ENCODE measurements around the gene PRPSAP1. TPM values are rescaled to one million over a fixed set of nuclear protein-coding genes. Genes with fewer than 3 reads are reported as not detected.

PRPSAP1 gene
- total RNA-seq, 1 donor from 2014 or later = 53.3 TPM

- intact Hi-C loops (cut with micrococcal nuclease) = loop anchor here (5.0 kb wide), 2 partner anchors 126 to 469 kb away; partner anchors contain the start of genes FOXJ1, MFSD11 and SRSF2
These were observed 85.5 kb downstream of the PRPSAP1 start for GRCh38 chr17:76268015-76268749.

DNA sequence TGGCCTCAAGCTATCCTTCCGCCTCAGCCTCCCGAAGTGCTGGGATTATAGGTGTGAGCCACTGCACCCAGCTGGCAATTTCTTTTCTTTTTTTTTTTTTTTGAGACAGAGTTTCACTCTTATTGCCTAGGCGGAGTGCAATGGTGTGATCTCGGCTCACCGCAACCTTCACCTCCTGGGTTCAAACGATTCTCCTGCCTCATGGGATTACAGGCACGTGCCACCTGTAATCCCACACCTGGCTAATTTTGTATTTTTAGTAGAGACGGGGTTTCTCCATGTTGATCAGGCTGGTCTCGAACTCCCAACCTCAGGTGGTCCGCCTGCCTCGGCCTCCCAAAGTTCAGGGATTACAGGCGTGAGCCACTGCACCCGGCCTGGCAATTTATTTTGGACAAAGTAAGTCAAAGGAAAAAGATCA lies 86.1 kb downstream of the PRPSAP1 start:
- intact Hi-C loops (cut with micrococcal nuclease) = loop anchor here (5.0 kb wide), 2 partner anchors 125 to 470 kb away; partner anchors contain the start of genes FOXJ1, MFSD11 and SRSF2

DNA sequence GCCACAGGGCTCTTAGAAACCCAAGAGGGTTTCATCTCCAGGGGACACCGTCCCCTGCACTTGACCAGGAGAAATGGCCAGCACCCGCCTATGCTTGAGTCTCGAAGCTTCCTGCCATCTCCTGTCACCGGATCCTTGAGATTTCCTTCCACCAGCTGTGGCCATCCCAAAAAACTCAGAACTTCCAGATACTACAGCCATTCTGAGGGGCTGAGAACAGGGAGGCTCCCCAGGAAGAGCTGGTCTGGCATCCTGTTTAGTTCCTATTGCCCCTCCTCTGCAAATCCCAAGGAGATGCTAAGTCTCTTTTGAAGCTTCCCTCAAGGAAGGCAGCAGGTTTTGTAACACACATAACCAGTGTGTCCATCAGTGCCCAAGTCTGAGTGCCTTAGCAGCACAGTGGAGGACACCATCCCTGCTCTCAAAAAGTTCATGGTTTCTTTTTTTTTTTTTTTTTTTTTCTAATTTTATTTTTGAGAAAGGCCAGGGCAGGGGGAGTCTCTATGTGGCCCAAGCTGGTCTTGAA lies 86.6 kb downstream of the PRPSAP1 start:
- intact Hi-C loops (cut with micrococcal nuclease) = loop anchor here (5.0 kb wide), 2 partner anchors 125 to 470 kb away; partner anchors contain the start of genes FOXJ1, MFSD11 and SRSF2

- intact Hi-C loops (cut with micrococcal nuclease) = loop anchor here (5.0 kb wide), 2 partner anchors 124 to 471 kb away; partner anchors contain the start of genes FOXJ1, MFSD11 and SRSF2
These were observed 87.3 kb downstream of the PRPSAP1 start for GRCh38 chr17:76266244-76266938.

DNA sequence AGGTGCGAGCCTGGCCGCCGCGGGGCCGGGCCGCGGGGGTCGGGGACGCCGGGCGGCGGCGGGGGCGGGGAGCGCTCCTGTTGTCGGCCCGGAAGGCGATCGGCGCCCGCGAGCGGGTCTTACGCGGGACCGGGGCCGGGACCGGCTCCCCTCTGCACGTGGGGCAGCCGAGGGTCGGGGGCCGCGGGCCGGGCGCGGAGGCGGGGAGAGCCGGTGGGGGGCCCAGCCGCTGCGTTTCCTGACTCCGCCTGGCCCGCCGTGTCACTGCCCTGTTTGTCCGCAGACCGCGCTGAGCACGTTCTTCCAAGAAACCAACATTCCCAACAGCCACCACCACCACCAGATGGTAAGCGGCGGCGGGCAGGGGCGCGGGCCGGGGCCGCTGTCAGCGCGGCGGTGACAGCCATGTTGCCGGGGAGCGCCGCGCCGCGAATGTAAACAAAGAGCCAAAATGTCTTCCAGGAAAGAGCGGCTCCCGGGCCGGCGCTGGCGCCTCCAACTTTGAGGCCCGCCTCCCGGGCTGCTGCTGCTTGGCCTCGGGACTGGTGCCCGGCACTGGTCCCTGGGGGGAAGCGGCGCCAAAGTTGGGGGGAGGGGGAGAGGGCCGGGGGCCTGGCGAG lies 88.0 kb downstream of the PRPSAP1 start:
- intact Hi-C loops (cut with micrococcal nuclease) = loop anchor here (1.0 to 5.0 kb wide), 3 partner anchors 19 to 472 kb away; partner anchors contain the start of genes FOXJ1, MFSD11 and SRSF2

GRCh38 chr17:76264755-76265623 lies 88.7 kb downstream of the PRPSAP1 start, which contains the start of gene UBALD2:
Gene UBALD2 (plus strand): TSS chr17:76265348. CDS start chr17:76265506, 158 bp downstream.
- intact Hi-C loops (cut with micrococcal nuclease) = loop anchor here (1.0 to 5.0 kb wide), 5 partner anchors 19 to 483 kb away; partner anchors contain the start of genes FOXJ1, MFSD11, SRSF2 and UNK

DNA sequence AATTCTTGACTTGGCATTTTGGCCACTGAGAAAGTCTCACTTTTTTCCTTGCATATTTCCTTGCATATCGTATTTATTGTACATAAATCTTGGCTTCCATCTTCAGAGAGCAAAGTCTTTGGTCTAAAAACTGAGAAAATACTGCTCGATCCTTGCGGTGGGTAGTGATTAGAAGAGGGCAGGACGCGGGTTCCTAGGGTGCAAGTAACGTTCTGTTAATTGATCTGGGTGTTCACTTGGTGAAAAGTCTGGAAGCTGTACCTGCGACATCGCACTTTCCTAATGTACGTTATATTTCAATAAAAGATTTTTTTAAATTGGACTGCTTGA lies 89.3 kb downstream of the PRPSAP1 start:
- intact Hi-C loops (cut with micrococcal nuclease) = loop anchor here (1.0 to 5.0 kb wide), 2 partner anchors 72 to 482 kb away; partner anchors contain the start of gene UNK

GRCh38 chr17:76263896-76264295 lies 89.8 kb downstream of the PRPSAP1 start:
- intact Hi-C loops (cut with micrococcal nuclease) = loop anchor here (1.0 to 5.0 kb wide), 2 partner anchors 72 to 482 kb away; partner anchors contain the start of gene UNK

GRCh38 chr17:76262732-76263344 lies 90.9 kb downstream of the PRPSAP1 start:
- intact Hi-C loops (cut with micrococcal nuclease) = loop anchor here (5.0 kb wide), 1 partner anchor 481 kb away; the partner anchor contains the start of gene UNK

GRCh38 chr17:76261421-76262215 lies 92.1 kb downstream of the PRPSAP1 start:
- intact Hi-C loops (cut with micrococcal nuclease) = loop anchor here (5.0 kb wide), 1 partner anchor 479 kb away; the partner anchor contains the start of gene UNK

GRCh38 chr17:76260669-76261068 lies 93.0 kb downstream of the PRPSAP1 start:
- intact Hi-C loops (cut with micrococcal nuclease) = loop anchor here (5.0 kb wide), 1 partner anchor 478 kb away; the partner anchor contains the start of gene UNK

DNA sequence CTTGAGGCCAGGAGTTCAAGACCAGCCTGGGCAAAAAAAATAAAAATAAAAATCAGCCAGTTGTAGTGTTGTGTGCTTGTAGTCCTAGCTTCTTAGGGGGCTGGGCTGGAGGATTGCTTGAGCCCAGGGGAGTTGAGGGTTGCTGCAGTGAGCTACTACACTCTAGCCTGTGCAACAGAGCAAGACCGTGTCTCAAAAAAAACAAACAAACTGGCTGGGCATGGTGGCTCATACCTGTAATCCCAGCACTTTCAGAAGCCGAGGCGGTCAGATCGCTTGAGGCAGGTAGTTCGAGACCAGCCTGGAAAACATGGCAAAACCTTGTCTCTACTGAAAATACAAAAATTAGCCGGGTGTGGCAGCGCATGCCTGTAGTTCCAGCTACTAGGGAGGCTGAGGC lies 93.5 kb downstream of the PRPSAP1 start:
- intact Hi-C loops (cut with micrococcal nuclease) = loop anchor here (5.0 kb wide), 1 partner anchor 478 kb away; the partner anchor contains the start of gene UNK

Other genes with a start within 250 kb of the PRPSAP1 start
- gene FOXJ1, start 212.7 kb downstream of the PRPSAP1 start, total RNA-seq = 0.20 and 0.27 TPM in 2 replicates
- 58.3 and 66.0 TPM in 2 replicates for gene RNF157, start 113.4 kb downstream of the PRPSAP1 start, total RNA-seq
- gene UBALD2, start 88.6 kb downstream of the PRPSAP1 start, total RNA-seq = 202 and 211 TPM in 2 replicates
- 3.2 and 3.7 TPM in 2 replicates for gene QRICH2, start 45.6 kb downstream of the PRPSAP1 start, total RNA-seq
- gene SPHK1, start 30.7 kb upstream of the PRPSAP1 start, total RNA-seq = 1.3 and 1.9 TPM in 2 replicates
- 34.1 and 40.6 TPM in 2 replicates for gene UBE2O, start 99.2 kb upstream of the PRPSAP1 start, total RNA-seq
- gene AANAT, start 113.7 kb upstream of the PRPSAP1 start, total RNA-seq = 0.32 TPM in 1 of 2 replicates, not detected in the other
- 43.2 and 45.8 TPM in 2 replicates for gene RHBDF2, start 147.5 kb upstream of the PRPSAP1 start, total RNA-seq
- gene CYGB, start 183.8 kb upstream of the PRPSAP1 start, total RNA-seq = 0.11 TPM in 1 of 2 replicates, not detected in the other
- gene PRCD, start 186.1 kb upstream of the PRPSAP1 start, total RNA-seq = not detected in 2 replicates
- gene ST6GALNAC2, start 231.9 kb upstream of the PRPSAP1 start, total RNA-seq = not detected in 2 replicates

Data from T-helper 2 cell treated with Interferon-gamma antibody and Interleukin-4, amounts not matched to agents 100 ng/mL and 5 ng/mL, for 36 hours (primary cell).